Nephron progenitor cell (in vitro differentiated cells): Measurements from ENCODE around the gene RRAS.

ENCODE experiments used
- DNase-seq: peaks from one replicate; pipeline ENCODE4 v3.0.0; 2021
- H3K27ac Mint-ChIP-seq: 2 replicates; pipeline ENCODE4 v1.8.0; 2021; ENCODE audit warnings: mild to moderate bottlenecking, moderate library complexity, mixed read lengths
- H3K27me3 Mint-ChIP-seq: 2 replicates; pipeline ENCODE4 v1.8.0; 2021; ENCODE audit warnings: mild to moderate bottlenecking, low read depth, mixed read lengths; ENCODE audit not compliant: poor library complexity
- H3K36me3 Mint-ChIP-seq: 2 replicates; pipeline ENCODE4 v1.8.0; 2021; ENCODE audit warnings: low read depth, mixed read lengths
- H3K4me1 Mint-ChIP-seq: 2 replicates; pipeline ENCODE4 v1.8.0; 2021; ENCODE audit warnings: mixed read lengths
- H3K4me3 Mint-ChIP-seq: 2 replicates; pipeline ENCODE4 v1.8.0; 2021; ENCODE audit warnings: mild to moderate bottlenecking, moderate library complexity, mixed read lengths
- H3K9me3 Mint-ChIP-seq: 2 replicates; pipeline ENCODE4 v1.8.0; 2021; ENCODE audit warnings: mild to moderate bottlenecking, moderate library complexity, mixed read lengths
- TF ChIP-seq, protein P1 (sequence below): fragments of 200-600 bp; sonication (generic); IDR thresholded peaks from 2 replicates; pipeline ENCODE4 v1.5.0; 2021; ENCODE audit warnings: antibody characterized with exemption

The RRAS gene

GRCh38 chr19:49640113-49640898, at the start of gene RRAS:
TSS of gene RRAS (minus strand) at chr19:49640143. CDS start at chr19:49640098, 45 bp downstream.
- TF ChIP-seq, protein P1, sequence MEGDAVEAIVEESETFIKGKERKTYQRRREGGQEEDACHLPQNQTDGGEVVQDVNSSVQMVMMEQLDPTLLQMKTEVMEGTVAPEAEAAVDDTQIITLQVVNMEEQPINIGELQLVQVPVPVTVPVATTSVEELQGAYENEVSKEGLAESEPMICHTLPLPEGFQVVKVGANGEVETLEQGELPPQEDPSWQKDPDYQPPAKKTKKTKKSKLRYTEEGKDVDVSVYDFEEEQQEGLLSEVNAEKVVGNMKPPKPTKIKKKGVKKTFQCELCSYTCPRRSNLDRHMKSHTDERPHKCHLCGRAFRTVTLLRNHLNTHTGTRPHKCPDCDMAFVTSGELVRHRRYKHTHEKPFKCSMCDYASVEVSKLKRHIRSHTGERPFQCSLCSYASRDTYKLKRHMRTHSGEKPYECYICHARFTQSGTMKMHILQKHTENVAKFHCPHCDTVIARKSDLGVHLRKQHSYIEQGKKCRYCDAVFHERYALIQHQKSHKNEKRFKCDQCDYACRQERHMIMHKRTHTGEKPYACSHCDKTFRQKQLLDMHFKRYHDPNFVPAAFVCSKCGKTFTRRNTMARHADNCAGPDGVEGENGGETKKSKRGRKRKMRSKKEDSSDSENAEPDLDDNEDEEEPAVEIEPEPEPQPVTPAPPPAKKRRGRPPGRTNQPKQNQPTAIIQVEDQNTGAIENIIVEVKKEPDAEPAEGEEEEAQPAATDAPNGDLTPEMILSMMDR: no peak
- Mint-ChIP-seq H3K36me3 (peaks cover 5% of the 10 kb centered on the region), H3K4me1 (peaks cover 85% of the 10 kb centered on the region), H3K9me3 (no peaks in the 10 kb centered on the region), H3K4me3 (peak within 1 kb of the TSS; percentile 99), H3K27me3 (no peaks in the 10 kb centered on the region), H3K27ac (peak within 1 kb of the TSS; percentile 100)
- DNase-seq: peak; percentile 100

DNA sequence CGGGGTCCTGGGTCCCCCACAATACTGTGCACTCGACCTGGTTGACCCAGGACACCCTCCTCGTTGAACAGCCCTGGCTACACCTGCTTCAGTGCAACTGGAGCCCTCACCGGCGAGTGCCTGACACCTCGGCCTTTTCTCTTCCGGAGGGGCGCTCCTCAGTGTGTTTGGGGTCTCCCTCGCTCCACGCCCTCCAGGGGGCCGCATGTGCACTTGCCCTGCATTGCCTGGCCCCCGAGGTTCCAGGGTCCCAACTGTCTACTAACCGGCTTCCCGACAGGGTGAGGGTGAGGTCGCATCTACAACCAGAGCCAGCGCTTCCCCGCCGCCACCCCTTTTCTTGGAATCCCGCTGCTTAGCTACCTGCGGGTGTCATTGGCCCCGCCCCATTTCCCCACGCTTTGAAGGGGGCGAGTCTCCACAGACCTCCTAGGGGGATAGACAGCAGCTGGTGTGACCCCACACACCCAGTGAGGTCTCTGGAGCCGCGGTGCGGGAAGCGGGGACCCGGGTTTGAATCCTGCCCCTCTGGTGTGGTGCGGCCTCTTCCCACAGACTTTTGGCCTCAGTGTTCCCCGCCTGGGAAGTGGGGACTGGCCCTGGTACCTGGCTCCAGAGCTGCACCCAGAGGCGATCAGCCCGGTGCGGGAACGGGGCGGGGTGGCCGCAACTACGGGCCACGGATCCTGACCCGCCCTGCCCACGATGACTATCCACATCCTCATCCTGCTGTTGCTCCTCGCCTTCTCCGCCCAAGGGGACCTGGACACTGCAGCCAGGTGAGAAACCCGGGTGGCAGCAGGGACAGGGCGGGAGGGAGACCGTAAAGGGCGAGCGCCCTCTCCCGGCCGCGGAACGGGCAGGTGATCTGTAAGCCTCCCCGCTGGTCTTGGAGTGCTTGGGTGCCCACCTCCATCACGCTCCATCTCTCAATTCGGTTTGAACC, 49.5 kb upstream of the RRAS start, which contains the start of gene ADM5:
Gene ADM5, plus strand, starts transcription at position 462 of the 946 bp plus-strand sequence. Its CDS starts 244 bp downstream, at position 706.
- Mint-ChIP-seq H3K27ac (peak within 1 kb of the TSS; percentile 87), H3K9me3 (no peaks in the 10 kb centered on the region), H3K36me3 (peaks cover 25% of the 10 kb centered on the region), H3K4me3 (peak within 1 kb of the TSS; percentile 91), H3K27me3 (no peaks in the 10 kb centered on the region), H3K4me1 (peaks cover 75% of the 10 kb centered on the region)
- TF ChIP-seq, protein P1: peak; percentile 45
- peak; percentile 61 for DNase-seq

- peaks cover 71% of the 10 kb centered on the region for H3K4me1 Mint-ChIP-seq
- TF ChIP-seq, protein P1: no peak
- no peaks in the 10 kb centered on the region for H3K27me3 Mint-ChIP-seq
- H3K27ac Mint-ChIP-seq: peak overlapping the region; percentile 64
- peaks cover 24% of the 10 kb centered on the region for H3K36me3 Mint-ChIP-seq
- peak overlapping the region; percentile 60 for H3K4me3 Mint-ChIP-seq
- no peaks in the 10 kb centered on the region for H3K9me3 Mint-ChIP-seq
- DNase-seq: no peak
Measured at GRCh38 chr19:49688531-49689132, 48.7 kb upstream of the RRAS start.

GRCh38 chr19:49687566-49688316, 47.8 kb upstream of the RRAS start:
- H3K4me3 Mint-ChIP-seq: peak overlapping the region; percentile 34
- H3K27ac Mint-ChIP-seq: peak overlapping the region; percentile 98
- TF ChIP-seq, protein P1: no peak
- H3K4me1 Mint-ChIP-seq: peaks cover 70% of the 10 kb centered on the region
- peak; percentile 40 for DNase-seq
- no peaks in the 10 kb centered on the region for H3K9me3 Mint-ChIP-seq
- peaks cover 31% of the 10 kb centered on the region for H3K36me3 Mint-ChIP-seq
- no peaks in the 10 kb centered on the region for H3K27me3 Mint-ChIP-seq

DNA sequence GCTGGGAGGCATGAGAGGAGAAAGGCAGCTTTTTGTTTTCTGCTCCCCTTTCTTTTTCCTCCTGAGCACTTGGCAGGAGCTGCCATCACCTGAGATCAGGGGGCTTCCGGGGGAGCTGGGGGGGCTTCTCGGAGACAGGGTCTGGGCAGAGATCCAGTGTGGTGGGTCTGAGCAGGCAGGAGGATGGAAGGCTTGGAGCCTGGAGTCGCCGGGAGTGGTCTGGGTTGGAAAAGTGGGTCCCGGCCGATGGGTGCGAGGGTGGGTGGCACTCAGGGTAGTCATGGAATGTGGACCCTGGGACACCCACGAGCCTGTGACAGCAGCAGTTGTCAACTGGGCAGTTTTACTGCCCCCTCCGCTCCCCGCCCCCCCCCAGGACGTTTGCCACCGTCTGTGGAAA, 47.2 kb upstream of the RRAS start:
- DNase-seq: no peak
- Mint-ChIP-seq H3K4me1 (peaks cover 64% of the 10 kb centered on the region), H3K9me3 (no peaks in the 10 kb centered on the region), H3K4me3 (peak overlapping the region; percentile 18), H3K27me3 (no peaks in the 10 kb centered on the region), H3K36me3 (peaks cover 37% of the 10 kb centered on the region), H3K27ac (peak overlapping the region; percentile 98)
- TF ChIP-seq, protein P1: no peak
